Measurements from ENCODE around the gene NR1H4. TPM values are rescaled to one million over a fixed set of nuclear protein-coding genes. Genes with fewer than 3 reads are reported as not detected.

The NR1H4 gene
- total RNA-seq, 4 donors from 2014 or later, result not detected

DNA sequence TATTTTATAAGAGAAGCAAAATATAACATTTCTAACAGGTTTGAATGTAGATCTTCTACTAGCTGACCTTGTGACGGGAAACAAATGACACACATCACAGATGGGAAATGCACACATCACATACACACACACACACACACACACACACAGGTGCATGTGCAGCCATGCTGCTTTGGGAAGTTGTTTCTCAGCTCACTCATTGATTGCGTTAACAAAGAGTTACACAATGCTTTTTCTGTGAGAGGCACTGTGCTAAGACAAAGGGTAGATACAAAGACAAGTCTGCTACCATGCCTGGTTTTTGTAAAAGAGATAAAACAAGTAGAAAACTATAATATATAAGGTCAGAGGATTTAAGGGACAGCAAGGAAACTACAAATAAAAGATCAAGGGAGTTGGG lies 1.3 kb upstream of the NR1H4 start:
- no peaks in the 10 kb centered on the region for H3K4me1 ChIP-seq
- WGBS, 2 donors, result 62 to 85% methylated on average over 2 of the region's 2 CpGs
- no peaks in the 10 kb centered on the region for H3K36me3 ChIP-seq
- H3K27ac ChIP-seq, result no peak overlapping the region
- intact Hi-C loops (cut with DNase I), result no loop called here
- DNase-seq, result no peak
- H3K27me3 ChIP-seq, result no peaks in the 10 kb centered on the region
- H3K4me3 ChIP-seq, result no peak overlapping the region
- no peaks in the 10 kb centered on the region for H3K9me3 ChIP-seq
- TF ChIP-seq POLR2A (IDR thresholded peaks at IDR 0.05), result no peak
- no peak for TF ChIP-seq CTCF (IDR thresholded peaks at IDR 0.05)

- intact Hi-C loops (cut with DNase I), result no loop called here
- no peak for TF ChIP-seq POLR2A (IDR thresholded peaks at IDR 0.05)
- TF ChIP-seq CTCF (IDR thresholded peaks at IDR 0.05), result no peak
- WGBS, 2 donors, result 23 to 40% methylated on average over 3 of the region's 3 CpGs
Observed at GRCh38 chr12:100473050-100473715, 483 bp upstream of the NR1H4 start.

DNA sequence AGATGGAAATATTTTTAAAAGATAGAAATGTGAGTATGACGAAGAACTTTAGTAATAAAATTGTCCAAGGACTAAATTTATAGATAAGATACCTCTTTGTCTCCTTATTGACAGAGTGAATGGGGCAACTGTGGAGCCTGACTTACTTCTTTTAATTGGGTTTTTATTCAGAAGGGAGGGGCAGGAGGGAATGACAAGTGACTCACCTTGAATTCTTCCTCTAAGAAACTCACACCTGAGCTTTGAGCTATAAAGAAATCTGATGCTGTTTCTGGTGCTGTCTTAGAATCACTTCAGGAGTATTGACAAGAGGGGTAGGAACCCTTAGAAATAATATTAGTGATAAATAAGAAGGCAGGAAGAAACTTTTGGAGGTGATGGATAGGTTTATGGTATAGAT lies 951 bp downstream of the NR1H4 start:
- intact Hi-C loops (cut with DNase I), result no loop called here
- Histone ChIP-seq H3K9me3 (no peaks in the 10 kb centered on the region), H3K4me3 (no peak overlapping the region), H3K36me3 (no peaks in the 10 kb centered on the region), H3K27me3 (no peaks in the 10 kb centered on the region), H3K27ac (no peak overlapping the region), H3K4me1 (no peaks in the 10 kb centered on the region)
- no peak for DNase-seq
- 30 to 58% methylated on average over 1 of the region's 1 CpG for WGBS, 2 donors
- TF ChIP-seq CTCF (IDR thresholded peaks at IDR 0.05) (no peak), POLR2A (IDR thresholded peaks at IDR 0.05) (no peak)

More at GRCh38 chr12:100473050-100473715, 483 bp upstream of the NR1H4 start:
- Histone ChIP-seq H3K27me3 (no peaks in the 10 kb centered on the region), H3K4me3 (no peak overlapping the region), H3K27ac (no peak overlapping the region), H3K9me3 (no peaks in the 10 kb centered on the region), H3K4me1 (no peaks in the 10 kb centered on the region), H3K36me3 (no peaks in the 10 kb centered on the region)
- no peak for DNase-seq

DNA sequence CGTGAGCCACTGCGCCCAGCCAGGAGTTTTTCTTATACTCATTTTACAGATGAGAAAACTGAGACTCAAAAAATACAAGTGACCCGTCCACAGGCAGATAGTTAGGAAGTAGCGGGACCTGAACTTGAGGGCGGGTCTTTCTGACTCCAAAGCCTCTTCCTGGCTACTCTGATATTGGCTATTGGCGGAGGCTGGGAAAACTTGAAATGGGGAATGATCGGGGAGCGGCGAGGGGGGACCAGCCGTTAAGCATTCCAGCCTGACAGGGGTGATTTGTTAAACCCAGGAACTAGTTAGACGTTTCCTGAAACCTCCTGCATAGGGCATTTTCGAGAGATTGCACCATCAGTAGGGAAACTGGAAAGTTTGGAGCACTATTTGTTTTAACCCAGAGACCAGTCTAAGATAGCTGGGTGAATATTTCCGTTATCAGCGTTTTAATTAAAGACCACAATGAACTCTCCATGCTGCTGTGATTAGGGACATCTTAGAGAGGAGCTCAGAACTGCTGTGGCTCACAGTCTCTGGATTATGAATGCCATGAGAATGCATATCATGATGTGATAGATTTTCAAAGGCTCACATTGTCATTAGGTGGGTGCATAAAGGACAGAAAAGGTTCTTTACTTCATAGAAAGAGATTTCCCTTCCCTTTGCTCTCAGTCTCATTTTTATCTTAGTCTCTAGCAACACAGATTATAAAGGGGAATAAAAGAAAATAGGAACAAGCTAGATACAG lies 2.5 kb downstream of the NR1H4 start:
- no peak for DNase-seq
- intact Hi-C loops (cut with DNase I), result no loop called here
- Histone ChIP-seq H3K9me3 (no peaks in the 10 kb centered on the region), H3K27ac (no peak overlapping the region), H3K27me3 (no peaks in the 10 kb centered on the region), H3K36me3 (no peaks in the 10 kb centered on the region), H3K4me1 (no peaks in the 10 kb centered on the region), H3K4me3 (no peak overlapping the region)
- 52 to 54% methylated on average over 9 to 13 of the region's 14 CpGs for WGBS, 2 donors
- TF ChIP-seq POLR2A (IDR thresholded peaks at IDR 0.05) (no peak), CTCF (IDR thresholded peaks at IDR 0.05) (no peak)

GRCh38 chr12:100481021-100481420 lies 7.4 kb downstream of the NR1H4 start:
- H3K36me3 ChIP-seq, result no peaks in the 10 kb centered on the region
- H3K4me1 ChIP-seq, result no peaks in the 10 kb centered on the region
- 63 to 76% methylated on average over 5 of the region's 5 CpGs for WGBS, 2 donors
- no peaks in the 10 kb centered on the region for H3K27me3 ChIP-seq
- no peak for DNase-seq
- no peak overlapping the region for H3K27ac ChIP-seq
- no peak for TF ChIP-seq POLR2A (IDR thresholded peaks at IDR 0.05)
- no peak for TF ChIP-seq CTCF (IDR thresholded peaks at IDR 0.05)
- intact Hi-C loops (cut with DNase I), result no loop called here
- H3K4me3 ChIP-seq, result no peak overlapping the region
- H3K9me3 ChIP-seq, result no peaks in the 10 kb centered on the region
